ENCODE data around the gene SSH2.
"Not testable (repeated sequence)": the region's sequence is repeated elsewhere in the genome, so short reads cannot be mapped to it uniquely, and the experiment has no call there.

SSH2 gene

GRCh38 chr17:29802246-29802645 lies 127.8 kb downstream of the SSH2 start:
- DNase-seq (ENCODE audit: low spot score in 2 of 2): no peak
- H3K36me3 Mint-ChIP-seq: no peaks in the 10 kb centered on the region
- ATAC-seq: no peak
- no peaks in the 10 kb centered on the region for H3K9me3 Mint-ChIP-seq
- H3K4me3 Mint-ChIP-seq: no peak overlapping the region
- no peaks in the 10 kb centered on the region for H3K4me1 Mint-ChIP-seq
- no peak overlapping the region for H3K27ac Mint-ChIP-seq

GRCh38 chr17:29800457-29800856 lies 129.6 kb downstream of the SSH2 start:
- no peak for DNase-seq (ENCODE audit: low spot score in 2 of 2)
- Mint-ChIP-seq H3K27ac (no peak overlapping the region), H3K4me1 (no peaks in the 10 kb centered on the region), H3K36me3 (no peaks in the 10 kb centered on the region), H3K4me3 (no peak overlapping the region), H3K9me3 (no peaks in the 10 kb centered on the region)
- ATAC-seq: no peak

GRCh38 chr17:29796652-29797051 lies 133.4 kb downstream of the SSH2 start:
- ATAC-seq (no peak), DNase-seq (ENCODE audit: low spot score in 2 of 2) (no peak)
- no peak overlapping the region for H3K27ac Mint-ChIP-seq
- H3K9me3 Mint-ChIP-seq: no peaks in the 10 kb centered on the region
- H3K4me1 Mint-ChIP-seq: no peaks in the 10 kb centered on the region
- H3K36me3 Mint-ChIP-seq: no peaks in the 10 kb centered on the region
- no peak overlapping the region for H3K4me3 Mint-ChIP-seq

- Mint-ChIP-seq H3K4me3 (no peak overlapping the region), H3K9me3 (no peaks in the 10 kb centered on the region), H3K4me1 (no peaks in the 10 kb centered on the region), H3K27ac (no peak overlapping the region), H3K36me3 (no peaks in the 10 kb centered on the region)
- no peak for ATAC-seq
- no peak for DNase-seq (ENCODE audit: low spot score in 2 of 2)
These were observed 136.5 kb downstream of the SSH2 start for GRCh38 chr17:29793501-29793900.

GRCh38 chr17:29791336-29792080 lies 138.5 kb downstream of the SSH2 start:
- DNase-seq (ENCODE audit: low spot score in 2 of 2) (no peak), ATAC-seq (no peak)
- no peaks in the 10 kb centered on the region for H3K4me1 Mint-ChIP-seq
- no peaks in the 10 kb centered on the region for H3K9me3 Mint-ChIP-seq
- no peaks in the 10 kb centered on the region for H3K36me3 Mint-ChIP-seq
- no peak overlapping the region for H3K4me3 Mint-ChIP-seq
- no peak overlapping the region for H3K27ac Mint-ChIP-seq

- no peaks in the 10 kb centered on the region for H3K9me3 Mint-ChIP-seq
- no peak overlapping the region for H3K4me3 Mint-ChIP-seq
- no peak overlapping the region for H3K27ac Mint-ChIP-seq
- ATAC-seq (no peak), DNase-seq (ENCODE audit: low spot score in 2 of 2) (no peak)
- H3K36me3 Mint-ChIP-seq: no peaks in the 10 kb centered on the region
- no peaks in the 10 kb centered on the region for H3K4me1 Mint-ChIP-seq
These were observed 140.5 kb downstream of the SSH2 start for GRCh38 chr17:29789196-29790170.

GRCh38 chr17:29787995-29788394 lies 142.0 kb downstream of the SSH2 start:
- no peaks in the 10 kb centered on the region for H3K9me3 Mint-ChIP-seq
- H3K4me1 Mint-ChIP-seq: no peaks in the 10 kb centered on the region
- DNase-seq (ENCODE audit: low spot score in 2 of 2) (no peak), ATAC-seq (no peak)
- no peak overlapping the region for H3K4me3 Mint-ChIP-seq
- H3K27ac Mint-ChIP-seq: no peak overlapping the region
- no peaks in the 10 kb centered on the region for H3K36me3 Mint-ChIP-seq

GRCh38 chr17:29782917-29783316 lies 147.1 kb downstream of the SSH2 start:
- ATAC-seq: no peak
- peaks cover 6% of the 10 kb centered on the region for H3K4me1 Mint-ChIP-seq
- H3K27ac Mint-ChIP-seq: peak overlapping the region; percentile 37
- DNase-seq (ENCODE audit: low spot score in 2 of 2): no peak
- no peaks in the 10 kb centered on the region for H3K9me3 Mint-ChIP-seq
- peaks cover 6% of the 10 kb centered on the region for H3K36me3 Mint-ChIP-seq
- H3K4me3 Mint-ChIP-seq: no peak overlapping the region

- not testable (repeated sequence) for H3K36me3 Mint-ChIP-seq; DNase-seq (ENCODE audit: low spot score in 2 of 2); H3K27ac Mint-ChIP-seq; H3K9me3 Mint-ChIP-seq; ATAC-seq; H3K4me3 Mint-ChIP-seq; H3K4me1 Mint-ChIP-seq
These were observed 150.2 kb downstream of the SSH2 start for GRCh38 chr17:29779812-29780190.

- H3K27ac Mint-ChIP-seq: peak overlapping the region; percentile 26
- H3K36me3 Mint-ChIP-seq: peaks cover 6% of the 10 kb centered on the region
- peak; percentile 99 for ATAC-seq
- H3K4me3 Mint-ChIP-seq: no peak overlapping the region
- H3K4me1 Mint-ChIP-seq: peaks cover 6% of the 10 kb centered on the region
- DNase-seq (ENCODE audit: low spot score in 2 of 2): peak; percentile 66 to 88
- no peaks in the 10 kb centered on the region for H3K9me3 Mint-ChIP-seq
These were observed 150.8 kb downstream of the SSH2 start for GRCh38 chr17:29778956-29779811.

- no peak for ATAC-seq
- Mint-ChIP-seq H3K27ac (no peak overlapping the region), H3K36me3 (peaks cover 6% of the 10 kb centered on the region), H3K4me1 (peaks cover 6% of the 10 kb centered on the region), H3K4me3 (no peak overlapping the region), H3K9me3 (no peaks in the 10 kb centered on the region)
- no peak for DNase-seq (ENCODE audit: low spot score in 2 of 2)
These were observed 152.4 kb downstream of the SSH2 start for GRCh38 chr17:29777663-29778062.

GRCh38 chr17:29776026-29776425 lies 154.0 kb downstream of the SSH2 start:
- no peak for DNase-seq (ENCODE audit: low spot score in 2 of 2)
- Mint-ChIP-seq H3K36me3 (no peaks in the 10 kb centered on the region), H3K9me3 (no peaks in the 10 kb centered on the region), H3K4me1 (peaks cover 6% of the 10 kb centered on the region), H3K4me3 (no peak overlapping the region), H3K27ac (no peak overlapping the region)
- ATAC-seq: no peak

- ATAC-seq (no peak), DNase-seq (ENCODE audit: low spot score in 2 of 2) (no peak)
- Mint-ChIP-seq H3K36me3 (no peaks in the 10 kb centered on the region), H3K27ac (no peak overlapping the region), H3K4me1 (no peaks in the 10 kb centered on the region), H3K9me3 (no peaks in the 10 kb centered on the region), H3K4me3 (no peak overlapping the region)
These were observed 157.0 kb downstream of the SSH2 start for GRCh38 chr17:29772981-29773380.

- Mint-ChIP-seq H3K36me3 (no peaks in the 10 kb centered on the region), H3K4me3 (no peak overlapping the region), H3K9me3 (no peaks in the 10 kb centered on the region), H3K27ac (no peak overlapping the region), H3K4me1 (no peaks in the 10 kb centered on the region)
- DNase-seq (ENCODE audit: low spot score in 2 of 2) (no peak), ATAC-seq (no peak)
These were observed 158.5 kb downstream of the SSH2 start for GRCh38 chr17:29771546-29771945.

GRCh38 chr17:29769225-29769624 lies 160.8 kb downstream of the SSH2 start:
- ATAC-seq: no peak
- no peak for DNase-seq (ENCODE audit: low spot score in 2 of 2)

More at GRCh38 chr17:29769225-29769624, 160.8 kb downstream of the SSH2 start:
- Mint-ChIP-seq H3K36me3 (no peaks in the 10 kb centered on the region), H3K4me3 (no peak overlapping the region), H3K27ac (no peak overlapping the region), H3K4me1 (no peaks in the 10 kb centered on the region), H3K9me3 (no peaks in the 10 kb centered on the region)

All from stimulated activated effector memory CD8-positive, alpha-beta T cell treated with anti-CD3 and anti-CD28 coated beads, Interleukin-12 subunit alpha, Interleukin-12 subunit beta, amount 100 ng/mL, for 72 hours (primary cell).